Measurements from ENCODE around the gene GP5. TPM values are rescaled to one million over a fixed set of nuclear protein-coding genes. Genes with fewer than 3 reads are reported as not detected.

GP5 gene
- 0.03 TPM for polyA plus RNA-seq (2013, experiment 1 of 2)
- polyA plus RNA-seq (2013, experiment 2 of 2): 0.01 TPM

GRCh38 chr3:194399166-194399565 is at the start of gene GP5:
TSS of gene GP5 (minus strand) at chr3:194399266. CDS start at chr3:194398282, 984 bp downstream.
- no peak within 1 kb of the TSS for H2BK12ac ChIP-seq (ENCODE audit: low read length)
- H3K18ac ChIP-seq (ENCODE audit: low read length): no peak within 1 kb of the TSS
- H3K36me3 ChIP-seq (replicated peaks in 1 of 2; ENCODE audit: control insufficient read depth in 2 of 2, insufficient read depth in 2 of 2, low read length in 2 of 2): peaks cover 0 to 16% of the 10 kb centered on the region in 2 donors
- no peak within 1 kb of the TSS for H3K27ac ChIP-seq (replicated peaks; ENCODE audit: low read length)
- no peak for DNase-seq (ENCODE audit: low spot score)
- H3K4me1 ChIP-seq (ENCODE audit: control insufficient read depth in 2 of 2, insufficient read depth in 1 of 2, low read depth in 1 of 2, low read length in 2 of 2): peaks cover 7 to 26% of the 10 kb centered on the region in 2 donors
- H3K4me2 ChIP-seq (ENCODE audit: insufficient read depth, low read length, poor library complexity, severe bottlenecking): peak within 1 kb of the TSS; percentile 36
- H2BK15ac ChIP-seq (ENCODE audit: low read length): peak within 1 kb of the TSS; percentile 52
- peaks cover 0 to 22% (median 2%) of the 10 kb centered on the region in 3 experiments for H3K27me3 ChIP-seq (ENCODE audit: control insufficient read depth in 3 of 3, insufficient read depth in 3 of 3, low read depth in 1 of 3, low read length in 3 of 3)
- no peak within 1 kb of the TSS for H4K8ac ChIP-seq (ENCODE audit: low read depth, low read length)
- H3K4me3 ChIP-seq (ENCODE audit: low read length in 2 of 2): no peak within 1 kb of the TSS
- no peak within 1 kb of the TSS for H2BK120ac ChIP-seq (ENCODE audit: low read depth, low read length)
- no peak within 1 kb of the TSS for H4K91ac ChIP-seq (ENCODE audit: low read depth, low read length, poor library complexity)
- no peak within 1 kb of the TSS for H2BK5ac ChIP-seq (ENCODE audit: low read length)
- no peak within 1 kb of the TSS for H2AK5ac ChIP-seq (ENCODE audit: low read depth, low read length)
- no peak within 1 kb of the TSS for H3K9ac ChIP-seq (ENCODE audit: low read depth, low read length, poor library complexity)
- no peak within 1 kb of the TSS for H2AFZ ChIP-seq (ENCODE audit: low read length)
- H3K14ac ChIP-seq (ENCODE audit: low read length): no peak within 1 kb of the TSS
- H3K79me1 ChIP-seq (ENCODE audit: low read depth, low read length): no peaks in the 10 kb centered on the region
- WGBS, 2 donors (ENCODE audit: extremely low coverage in 2 of 2, insufficient read length in 2 of 2, insufficient replicate concordance in 1 of 2): no CpG with 5 or more reads among the region's 2 CpGs
- no peak within 1 kb of the TSS for H3K4ac ChIP-seq (ENCODE audit: low read length)
- H3K23ac ChIP-seq (ENCODE audit: low read depth, low read length, poor library complexity): peak within 1 kb of the TSS; percentile 69
- H3K9me3 ChIP-seq (replicated peaks in 1 of 2; ENCODE audit: control insufficient read depth in 2 of 2, insufficient read depth in 1 of 2, low read depth in 1 of 2, low read length in 2 of 2): peaks cover 3 to 6% of the 10 kb centered on the region in 2 donors

DNA sequence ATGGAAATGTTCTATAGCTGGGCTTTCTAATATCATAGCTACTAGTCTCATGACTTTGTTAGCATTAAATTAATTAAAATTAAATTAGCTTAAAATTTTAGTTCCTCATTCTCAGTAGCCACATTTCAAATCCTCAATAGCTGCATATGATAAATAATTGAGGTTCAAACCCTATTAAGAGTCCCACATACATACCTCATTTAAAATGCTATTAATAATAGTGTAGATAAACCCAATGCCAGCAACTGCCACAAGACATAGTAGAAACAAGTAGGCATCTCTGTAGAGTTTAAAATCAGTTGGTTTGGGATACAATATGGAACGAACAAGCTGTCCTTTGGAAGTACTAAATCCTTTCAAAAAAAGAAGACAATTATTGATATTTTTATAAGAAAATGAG is 48.6 kb upstream of the GP5 start:
- H3K14ac ChIP-seq (ENCODE audit: low read length): no peak overlapping the region
- peaks cover 12 to 96% of the 10 kb centered on the region in 2 donors for H3K36me3 ChIP-seq (replicated peaks in 1 of 2; ENCODE audit: control insufficient read depth in 2 of 2, insufficient read depth in 2 of 2, low read length in 2 of 2)
- no peak overlapping the region for H3K27ac ChIP-seq (replicated peaks; ENCODE audit: low read length)
- no peaks in the 10 kb centered on the region for H3K79me1 ChIP-seq (ENCODE audit: low read depth, low read length)
- no CpG with 5 or more reads among the region's 1 CpG for WGBS, 2 donors (ENCODE audit: extremely low coverage in 2 of 2, insufficient read length in 2 of 2, insufficient replicate concordance in 1 of 2)
- H3K4me3 ChIP-seq (ENCODE audit: low read length in 2 of 2): no peak overlapping the region
- H2BK12ac ChIP-seq (ENCODE audit: low read length): no peak overlapping the region
- H2AFZ ChIP-seq (ENCODE audit: low read length): no peak overlapping the region
- H3K9me3 ChIP-seq (replicated peaks in 1 of 2; ENCODE audit: control insufficient read depth in 2 of 2, insufficient read depth in 1 of 2, low read depth in 1 of 2, low read length in 2 of 2): no peaks in the 10 kb centered on the region
- H2BK5ac ChIP-seq (ENCODE audit: low read length): no peak overlapping the region
- H3K27me3 ChIP-seq (ENCODE audit: control insufficient read depth in 3 of 3, insufficient read depth in 3 of 3, low read depth in 1 of 3, low read length in 3 of 3): no peaks in the 10 kb centered on the region
- no peak overlapping the region for H4K91ac ChIP-seq (ENCODE audit: low read depth, low read length, poor library complexity)
- no peak overlapping the region for H2BK120ac ChIP-seq (ENCODE audit: low read depth, low read length)
- no peak overlapping the region for H3K4me2 ChIP-seq (ENCODE audit: insufficient read depth, low read length, poor library complexity, severe bottlenecking)
- no peak overlapping the region for H4K8ac ChIP-seq (ENCODE audit: low read depth, low read length)
- H2BK15ac ChIP-seq (ENCODE audit: low read length): no peak overlapping the region
- H3K4me1 ChIP-seq (ENCODE audit: control insufficient read depth in 2 of 2, insufficient read depth in 1 of 2, low read depth in 1 of 2, low read length in 2 of 2): no peaks in the 10 kb centered on the region
- H2AK5ac ChIP-seq (ENCODE audit: low read depth, low read length): no peak overlapping the region
- H3K23ac ChIP-seq (ENCODE audit: low read depth, low read length, poor library complexity): no peak overlapping the region
- no peak overlapping the region for H3K9ac ChIP-seq (ENCODE audit: low read depth, low read length, poor library complexity)
- no peak overlapping the region for H3K18ac ChIP-seq (ENCODE audit: low read length)
- H3K4ac ChIP-seq (ENCODE audit: low read length): no peak overlapping the region
- DNase-seq (ENCODE audit: low spot score): no peak

GRCh38 chr3:194447161-194447560 is 48.1 kb upstream of the GP5 start:
- Histone ChIP-seq H4K91ac (ENCODE audit: low read depth, low read length, poor library complexity) (no peak overlapping the region), H3K23ac (ENCODE audit: low read depth, low read length, poor library complexity) (no peak overlapping the region), H3K79me1 (ENCODE audit: low read depth, low read length) (no peaks in the 10 kb centered on the region), H3K9me3 (replicated peaks in 1 of 2; ENCODE audit: control insufficient read depth in 2 of 2, insufficient read depth in 1 of 2, low read depth in 1 of 2, low read length in 2 of 2) (no peaks in the 10 kb centered on the region), H3K18ac (ENCODE audit: low read length) (no peak overlapping the region), H4K8ac (ENCODE audit: low read depth, low read length) (no peak overlapping the region), H3K36me3 (replicated peaks in 1 of 2; ENCODE audit: control insufficient read depth in 2 of 2, insufficient read depth in 2 of 2, low read length in 2 of 2) (peaks cover 12 to 97% of the 10 kb centered on the region in 2 donors), H3K14ac (ENCODE audit: low read length) (no peak overlapping the region), H3K27me3 (ENCODE audit: control insufficient read depth in 3 of 3, insufficient read depth in 3 of 3, low read depth in 1 of 3, low read length in 3 of 3) (no peaks in the 10 kb centered on the region), H2AFZ (ENCODE audit: low read length) (no peak overlapping the region), H3K4me2 (ENCODE audit: insufficient read depth, low read length, poor library complexity, severe bottlenecking) (no peak overlapping the region), H2BK12ac (ENCODE audit: low read length) (no peak overlapping the region), H3K4me1 (ENCODE audit: control insufficient read depth in 2 of 2, insufficient read depth in 1 of 2, low read depth in 1 of 2, low read length in 2 of 2) (no peaks in the 10 kb centered on the region), H3K9ac (ENCODE audit: low read depth, low read length, poor library complexity) (no peak overlapping the region), H3K27ac (replicated peaks; ENCODE audit: low read length) (no peak overlapping the region), H3K4ac (ENCODE audit: low read length) (no peak overlapping the region), H2BK120ac (ENCODE audit: low read depth, low read length) (no peak overlapping the region), H3K4me3 (ENCODE audit: low read length in 2 of 2) (no peak overlapping the region), H2BK15ac (ENCODE audit: low read length) (no peak overlapping the region), H2AK5ac (ENCODE audit: low read depth, low read length) (no peak overlapping the region), H2BK5ac (ENCODE audit: low read length) (no peak overlapping the region)
- DNase-seq (ENCODE audit: low spot score): no peak
- WGBS, 2 donors (ENCODE audit: extremely low coverage in 2 of 2, insufficient read length in 2 of 2, insufficient replicate concordance in 1 of 2): no CpG with 5 or more reads among the region's 6 CpGs

- peaks cover 13 to 97% of the 10 kb centered on the region in 2 donors for H3K36me3 ChIP-seq (replicated peaks in 1 of 2; ENCODE audit: control insufficient read depth in 2 of 2, insufficient read depth in 2 of 2, low read length in 2 of 2)
- no CpG with 5 or more reads among the region's 4 CpGs for WGBS, 2 donors (ENCODE audit: extremely low coverage in 2 of 2, insufficient read length in 2 of 2, insufficient replicate concordance in 1 of 2)
- H3K27me3 ChIP-seq (ENCODE audit: control insufficient read depth in 3 of 3, insufficient read depth in 3 of 3, low read depth in 1 of 3, low read length in 3 of 3): no peaks in the 10 kb centered on the region
Measured at GRCh38 chr3:194446754-194447153, 47.7 kb upstream of the GP5 start.

More at GRCh38 chr3:194446754-194447153, 47.7 kb upstream of the GP5 start:
- no peak overlapping the region for H2AK5ac ChIP-seq (ENCODE audit: low read depth, low read length)
- no peak overlapping the region for H2BK120ac ChIP-seq (ENCODE audit: low read depth, low read length)
- H3K4me3 ChIP-seq (ENCODE audit: low read length in 2 of 2): no peak overlapping the region
- H2BK12ac ChIP-seq (ENCODE audit: low read length): no peak overlapping the region
- no peak overlapping the region for H2BK15ac ChIP-seq (ENCODE audit: low read length)
- no peak overlapping the region for H3K9ac ChIP-seq (ENCODE audit: low read depth, low read length, poor library complexity)
- no peak for DNase-seq (ENCODE audit: low spot score)
- H3K4ac ChIP-seq (ENCODE audit: low read length): no peak overlapping the region
- no peak overlapping the region for H3K4me2 ChIP-seq (ENCODE audit: insufficient read depth, low read length, poor library complexity, severe bottlenecking)
- H3K18ac ChIP-seq (ENCODE audit: low read length): no peak overlapping the region
- H3K4me1 ChIP-seq (ENCODE audit: control insufficient read depth in 2 of 2, insufficient read depth in 1 of 2, low read depth in 1 of 2, low read length in 2 of 2): no peaks in the 10 kb centered on the region
- no peak overlapping the region for H2AFZ ChIP-seq (ENCODE audit: low read length)
- no peaks in the 10 kb centered on the region for H3K9me3 ChIP-seq (replicated peaks in 1 of 2; ENCODE audit: control insufficient read depth in 2 of 2, insufficient read depth in 1 of 2, low read depth in 1 of 2, low read length in 2 of 2)
- H3K79me1 ChIP-seq (ENCODE audit: low read depth, low read length): no peaks in the 10 kb centered on the region
- H2BK5ac ChIP-seq (ENCODE audit: low read length): no peak overlapping the region
- H4K91ac ChIP-seq (ENCODE audit: low read depth, low read length, poor library complexity): no peak overlapping the region
- H3K23ac ChIP-seq (ENCODE audit: low read depth, low read length, poor library complexity): no peak overlapping the region
- H3K27ac ChIP-seq (replicated peaks; ENCODE audit: low read length): no peak overlapping the region
- H4K8ac ChIP-seq (ENCODE audit: low read depth, low read length): no peak overlapping the region
- H3K14ac ChIP-seq (ENCODE audit: low read length): no peak overlapping the region

Data from neuronal stem cell (in vitro differentiated cells).